NCI-H345 treated with DMSO at 0.1 percent for 48 hours (cell line): ENCODE results near the gene GPATCH8.
"Not testable (repeated sequence)": the region's sequence is repeated elsewhere in the genome, so short reads cannot be mapped to it uniquely, and the experiment has no call there.

Experiments used
- DNase-seq: peaks from one replicate; lab custom pipeline; 2025; ENCODE audit not compliant: unreplicated experiment; lab: John Stamatoyannopoulos, UW

GPATCH8 gene

DNA sequence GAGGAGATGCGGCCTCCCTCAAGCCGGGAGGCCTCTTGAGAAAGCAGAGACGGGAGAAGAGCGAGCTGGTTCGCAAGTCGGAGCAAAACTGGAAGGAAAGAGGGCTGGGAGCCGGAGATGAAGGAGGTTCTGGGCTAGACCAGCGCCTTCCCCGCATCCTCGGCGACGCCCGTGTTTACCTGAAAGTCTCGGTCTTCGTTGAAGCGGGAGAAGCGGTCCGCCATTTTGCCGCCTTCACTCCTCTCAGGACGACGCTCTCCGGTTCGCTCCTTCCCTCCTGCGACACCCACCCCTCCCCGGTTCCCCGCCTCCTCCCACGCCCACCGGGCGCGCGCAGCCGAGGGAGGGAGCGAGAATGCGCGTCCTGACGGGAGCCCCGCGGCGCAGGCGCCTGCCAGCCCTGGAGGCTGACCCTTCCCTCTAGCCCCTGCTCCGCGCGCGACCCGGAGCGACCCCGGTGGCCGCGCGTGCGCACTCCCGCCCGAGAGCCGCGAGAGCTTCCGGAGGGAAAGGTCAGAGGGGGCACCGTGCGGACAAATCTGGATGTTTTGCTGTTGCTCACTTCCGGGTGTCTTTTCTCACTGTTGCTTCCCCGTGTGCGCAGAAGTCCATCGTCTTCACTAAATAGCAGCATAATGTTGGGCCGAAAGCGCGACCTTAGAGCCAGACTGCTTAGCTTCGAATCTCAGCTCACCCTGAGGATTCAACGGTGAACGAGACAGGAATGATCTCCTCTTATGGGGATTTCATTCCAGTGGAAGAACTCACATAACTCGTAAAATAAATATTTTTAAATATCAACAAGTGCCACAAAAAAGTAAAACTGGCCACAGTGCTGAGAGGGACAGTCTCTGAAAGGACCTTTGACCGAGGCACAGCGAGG is at the start of gene GPATCH8:
Gene GPATCH8, minus strand, starts transcription at position 260 of the 883 bp plus-strand sequence. Its CDS starts 36 bp downstream, at position 224.
- peak; percentile 81 for DNase-seq

DNA sequence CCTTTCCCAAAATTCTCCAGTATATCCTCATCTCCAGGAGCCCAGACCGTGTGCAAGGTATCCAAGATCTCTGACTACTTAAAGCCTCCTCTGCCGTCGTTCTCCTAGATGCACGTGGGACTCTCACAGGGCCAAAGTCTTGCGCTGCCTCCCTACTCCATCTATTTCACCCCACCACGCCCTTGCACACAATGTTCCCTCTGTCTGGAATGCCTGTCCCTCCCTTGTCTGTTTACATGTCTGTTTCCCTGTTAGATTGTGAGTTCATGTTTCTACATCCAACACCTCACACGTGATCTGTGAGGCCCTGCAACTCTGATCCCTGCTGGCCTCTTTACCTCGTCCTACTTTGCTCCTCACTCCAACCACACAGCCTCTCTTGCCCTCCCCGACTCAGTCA is 49.2 kb upstream of the GPATCH8 start:
- DNase-seq: no peak

DNA sequence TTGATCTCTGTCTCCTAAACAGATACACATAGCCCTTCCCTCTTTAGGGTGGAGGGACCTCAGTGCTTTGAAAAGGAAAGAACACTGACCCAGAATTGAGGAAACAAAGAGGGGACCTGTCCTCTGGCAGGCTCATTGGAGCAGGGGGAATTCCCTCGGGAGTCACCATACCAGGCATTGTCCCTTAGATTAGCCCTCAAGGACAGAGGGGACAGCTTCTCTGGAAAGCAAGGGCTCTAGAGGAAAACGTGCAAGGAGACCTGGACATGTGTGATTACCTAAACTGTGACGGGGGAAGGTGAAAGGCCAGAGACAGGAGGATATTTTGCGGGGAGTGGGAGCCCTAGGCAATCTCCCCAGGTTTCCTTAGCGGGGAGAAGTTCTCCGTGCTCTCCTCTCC is 46.5 kb upstream of the GPATCH8 start:
- DNase-seq: no peak

DNA sequence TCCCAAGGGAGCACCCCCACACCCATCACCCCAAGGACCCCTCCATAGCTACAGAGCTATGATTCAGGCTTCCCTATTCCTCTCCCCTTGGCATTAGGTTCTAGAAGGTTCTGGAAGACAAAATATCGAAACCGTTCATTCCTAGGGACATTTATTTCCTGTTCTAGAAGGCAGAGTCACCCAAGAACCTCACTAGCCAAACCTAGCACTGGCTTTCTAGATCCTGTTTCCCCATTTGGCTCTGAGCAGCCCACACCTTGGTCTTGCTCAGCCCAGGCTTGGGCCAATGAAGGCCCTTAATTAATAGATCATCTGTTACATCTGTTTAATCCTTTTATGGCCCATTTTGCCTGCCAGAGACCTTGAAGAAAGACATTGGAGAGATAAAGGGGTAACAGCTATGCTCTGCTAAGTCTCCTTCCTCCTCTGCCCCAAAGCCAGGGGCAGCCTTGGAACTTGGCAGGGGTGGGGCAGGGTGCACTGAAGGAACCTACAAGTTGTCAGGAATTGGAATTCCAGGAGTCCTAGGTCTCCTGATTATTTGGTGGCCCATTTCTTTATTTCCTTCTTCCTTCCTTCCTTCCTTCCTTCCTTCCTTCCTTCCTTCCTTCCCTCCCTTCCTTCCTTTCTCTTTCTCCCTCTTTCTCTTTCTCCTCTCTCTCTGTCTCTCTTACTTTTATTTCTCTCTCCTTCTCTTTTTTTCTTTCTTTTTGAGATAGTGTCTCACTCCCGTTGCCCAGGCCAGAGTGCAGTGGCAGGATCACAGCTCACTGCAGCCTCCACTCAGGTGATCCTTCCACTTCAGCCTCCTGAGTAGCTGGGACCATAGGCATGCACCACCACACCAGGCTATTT is 45.4 kb upstream of the GPATCH8 start:
- DNase-seq: no peak

DNA sequence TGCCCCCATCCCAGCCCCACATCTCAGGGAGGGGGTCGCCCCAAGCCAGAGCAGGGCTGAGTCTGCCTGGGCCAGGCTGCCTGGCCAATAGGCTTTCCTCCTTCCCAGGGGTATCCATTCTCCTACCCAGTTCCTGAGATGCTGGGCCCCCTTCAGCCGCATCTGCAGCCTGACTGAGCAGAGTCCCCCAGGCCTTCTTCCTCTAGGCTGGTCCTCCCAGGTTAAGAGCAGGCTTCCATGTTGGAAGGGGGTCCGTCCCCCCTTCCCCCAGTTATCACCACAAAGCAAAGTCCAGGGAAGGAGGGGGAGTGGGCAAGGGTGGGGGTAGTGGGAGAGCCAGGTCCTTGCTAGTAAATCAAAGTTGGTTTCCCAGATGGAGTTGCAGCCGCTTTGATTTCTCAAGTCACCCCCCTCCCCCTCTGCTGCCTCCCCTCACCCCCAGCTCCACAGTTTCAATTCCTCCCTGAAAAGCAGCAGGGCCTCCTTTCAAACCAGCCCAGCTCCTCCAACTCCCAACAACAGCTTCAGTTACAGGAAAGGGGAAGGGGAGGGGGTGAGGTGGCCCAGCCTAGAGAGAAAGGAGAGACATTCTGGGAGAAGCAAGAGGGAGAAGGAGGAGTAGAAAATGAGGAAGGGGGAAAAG is 44.5 kb upstream of the GPATCH8 start:
- DNase-seq: no peak

DNA sequence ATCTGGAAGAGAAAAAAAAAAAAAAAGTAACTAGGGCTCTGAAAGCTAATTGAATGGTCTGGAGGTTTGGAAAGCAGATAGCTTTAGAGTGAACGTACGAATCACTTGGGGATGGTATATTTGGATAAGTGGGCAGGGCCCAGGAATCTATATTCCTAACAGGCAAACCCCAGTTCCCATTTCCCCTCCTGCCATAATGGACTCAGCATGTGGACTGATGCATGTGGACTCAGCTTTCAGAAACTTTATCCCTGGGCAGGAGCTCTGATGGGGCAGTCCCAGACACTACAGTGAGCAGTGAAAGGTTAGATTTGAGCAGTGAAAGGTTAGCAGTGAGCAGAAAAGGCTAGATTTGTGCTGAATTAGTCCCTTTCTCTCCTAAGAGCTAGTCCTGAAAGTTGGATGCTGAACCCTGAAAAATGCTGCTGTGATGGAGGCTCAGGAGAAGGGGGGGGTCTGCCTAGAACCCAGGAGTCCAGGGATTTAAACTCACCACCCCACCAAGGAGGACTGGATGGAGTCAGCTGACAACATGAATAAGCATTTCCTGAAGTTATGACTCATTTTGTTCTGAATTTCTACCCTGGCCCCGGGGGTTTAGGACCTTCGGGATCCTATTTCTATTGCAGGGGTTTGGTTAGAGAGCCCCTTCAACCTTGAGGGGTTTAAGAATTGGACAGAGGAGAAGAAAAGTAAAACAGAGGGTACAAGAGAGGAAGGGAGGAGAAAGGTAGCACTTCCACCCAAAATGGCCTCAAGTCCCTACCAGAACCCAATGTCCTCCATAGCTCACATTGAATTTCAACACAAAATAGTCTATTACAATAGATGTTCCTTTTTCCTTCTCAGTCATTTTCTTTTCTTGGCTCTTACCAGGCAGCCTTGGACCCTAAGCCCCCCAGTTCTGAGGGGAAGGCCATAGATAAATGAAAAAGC is 43.7 kb upstream of the GPATCH8 start:
- no peak for DNase-seq

DNA sequence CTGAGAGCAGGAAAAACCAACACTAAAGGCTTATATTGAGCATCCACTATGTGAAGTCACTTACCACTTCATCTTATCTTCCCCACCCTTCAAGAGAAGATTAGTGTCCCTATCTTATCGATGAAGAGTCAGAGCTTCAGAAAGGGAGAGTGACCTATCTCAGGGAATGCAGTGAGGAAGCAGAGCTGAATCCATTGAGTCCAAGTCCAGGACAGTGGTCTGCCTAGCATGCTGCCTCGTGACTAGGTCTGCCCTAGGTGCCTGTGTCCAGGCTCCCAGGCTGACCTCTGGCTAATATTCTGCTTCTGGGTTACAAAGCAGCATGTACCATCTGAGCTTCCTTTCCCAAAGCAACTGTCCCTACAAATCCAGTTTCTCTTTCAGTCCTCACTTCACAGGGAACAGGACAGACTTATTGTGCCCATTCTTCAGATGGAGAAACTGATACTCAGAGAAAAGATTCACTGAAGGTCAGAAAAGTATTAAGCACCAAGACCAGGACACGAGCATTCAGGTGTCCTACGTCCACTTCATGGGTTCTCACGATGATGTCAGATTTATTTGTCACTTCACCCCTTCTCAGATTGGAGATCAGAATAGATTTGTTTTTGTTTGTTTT is 40.8 kb upstream of the GPATCH8 start:
- no peak for DNase-seq

DNA sequence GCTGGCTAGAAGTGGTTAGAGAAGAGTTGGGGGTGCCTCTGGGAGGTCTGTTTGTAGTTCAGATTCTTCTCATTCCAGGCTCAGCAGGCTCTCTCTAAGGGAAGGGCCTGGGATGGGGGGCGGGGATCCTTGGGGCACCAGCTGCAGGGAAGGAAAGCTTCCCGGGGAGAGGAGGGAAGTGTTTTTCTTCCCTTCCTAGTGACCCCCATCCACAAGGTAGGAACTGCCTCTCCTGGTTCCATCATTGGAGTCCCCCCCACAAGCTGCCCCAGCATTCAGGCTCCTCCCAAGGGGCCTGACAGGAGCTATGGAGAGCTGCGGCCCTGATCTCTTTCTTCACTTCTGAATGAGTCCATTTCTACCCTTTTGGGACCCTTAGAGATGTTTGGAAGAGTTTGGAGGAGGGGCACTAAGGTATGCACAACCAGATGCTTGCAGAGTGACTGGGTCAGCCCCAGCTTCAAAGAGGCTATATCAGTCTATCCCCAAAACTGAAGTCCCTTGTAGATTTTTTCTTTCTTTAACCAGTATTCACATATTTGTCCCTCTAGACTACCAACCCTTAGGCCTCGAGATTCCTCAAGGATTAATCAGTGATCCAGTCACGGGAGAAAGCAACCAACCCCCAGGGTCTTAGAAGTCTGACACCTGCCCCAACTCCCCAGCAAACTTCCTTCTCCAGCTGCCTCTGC is 40.2 kb upstream of the GPATCH8 start:
- DNase-seq: no peak

DNA sequence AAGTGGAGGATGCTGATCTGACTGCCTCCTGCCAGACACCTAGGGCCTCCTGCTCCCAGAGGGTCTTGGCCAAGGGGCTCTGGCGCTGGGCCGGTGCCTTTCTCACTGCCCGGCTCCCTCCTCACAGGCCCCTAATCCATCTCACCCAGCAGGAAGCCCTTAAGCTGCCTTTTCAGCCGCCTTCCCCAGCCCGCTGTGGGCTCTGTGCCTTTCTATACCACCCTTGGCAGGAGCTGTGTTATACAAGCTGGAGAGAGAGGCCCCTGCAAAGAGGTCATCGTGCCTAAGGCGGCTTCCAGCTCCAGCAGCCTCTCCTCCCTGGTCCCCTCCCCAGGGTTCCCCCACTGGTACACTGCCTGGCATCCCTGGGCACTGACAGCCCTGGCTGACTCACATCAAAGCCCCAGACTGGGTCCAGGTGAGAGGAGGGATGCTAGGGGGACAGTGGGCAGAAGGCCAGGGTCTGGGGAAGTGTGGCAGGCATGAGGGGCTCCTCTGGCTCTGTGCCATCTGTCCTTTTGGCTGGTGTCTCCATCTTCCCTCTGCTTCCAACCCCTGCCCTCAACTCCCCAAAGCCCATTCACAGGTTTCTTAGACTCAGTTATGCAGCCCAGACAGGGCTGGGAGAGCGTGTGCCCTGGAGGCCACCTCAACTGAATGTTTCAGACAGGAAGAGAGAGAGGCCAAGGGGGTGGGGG is 38.8 kb upstream of the GPATCH8 start:
- no peak for DNase-seq

DNA sequence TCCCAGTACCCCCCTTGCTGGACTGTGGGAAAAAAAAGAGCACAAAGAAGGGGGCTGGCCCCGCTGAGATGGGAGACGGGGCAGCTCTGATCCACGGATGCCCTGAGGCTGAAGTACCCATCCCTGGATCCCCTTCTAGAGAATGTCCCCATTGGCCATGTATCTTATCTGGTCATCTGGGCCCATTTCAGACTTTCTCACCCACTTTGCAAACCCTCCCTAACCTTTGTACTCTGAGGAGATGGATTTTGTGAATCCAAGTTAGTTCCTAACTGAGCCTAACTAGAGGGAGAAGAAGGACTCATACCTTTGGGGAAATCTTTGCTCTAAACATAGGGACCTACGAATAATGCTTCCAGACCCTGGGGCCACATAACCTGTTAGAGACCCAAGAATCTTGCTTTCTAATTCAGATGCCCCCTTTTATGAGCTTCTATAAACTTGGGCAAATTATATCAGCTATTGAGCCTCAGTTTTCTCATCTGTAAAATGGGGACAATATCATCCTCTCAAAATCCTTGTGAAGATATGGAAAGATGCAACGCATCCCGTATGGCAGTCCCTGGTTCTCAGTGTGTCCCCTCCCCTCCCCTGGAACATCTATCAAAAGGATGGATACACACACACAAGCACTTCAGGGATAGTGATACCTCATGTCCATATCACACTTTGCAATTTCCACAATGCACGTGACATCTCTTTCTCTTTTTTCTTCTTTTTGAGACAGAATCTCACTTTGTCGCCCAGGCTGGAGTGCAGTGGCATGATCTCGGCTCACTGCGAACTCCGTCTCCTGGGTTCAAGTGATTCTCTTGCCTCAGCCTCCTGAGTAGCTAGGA is 37.3 kb upstream of the GPATCH8 start:
- no peak for DNase-seq

DNA sequence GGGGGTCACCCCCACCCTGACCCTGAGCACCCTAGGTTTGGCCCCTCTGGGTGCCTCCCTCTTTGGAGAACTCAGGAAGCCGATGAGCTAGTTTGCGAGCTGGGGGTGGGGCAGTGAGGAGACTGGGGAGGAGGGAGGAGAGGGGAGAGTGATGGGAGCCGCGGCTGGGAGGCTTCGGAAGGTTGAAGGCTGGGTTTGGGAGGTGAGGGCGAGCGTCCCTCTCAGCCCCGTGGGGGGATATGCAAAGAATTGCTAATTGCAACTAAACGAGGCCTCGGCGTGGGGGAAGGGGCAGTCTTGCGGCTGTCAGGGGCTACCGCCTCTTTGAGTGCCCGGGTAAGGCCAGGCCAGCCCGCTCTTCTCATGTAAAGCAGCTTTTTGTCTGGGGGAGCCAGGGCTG is 36.5 kb upstream of the GPATCH8 start:
- no peak for DNase-seq

DNA sequence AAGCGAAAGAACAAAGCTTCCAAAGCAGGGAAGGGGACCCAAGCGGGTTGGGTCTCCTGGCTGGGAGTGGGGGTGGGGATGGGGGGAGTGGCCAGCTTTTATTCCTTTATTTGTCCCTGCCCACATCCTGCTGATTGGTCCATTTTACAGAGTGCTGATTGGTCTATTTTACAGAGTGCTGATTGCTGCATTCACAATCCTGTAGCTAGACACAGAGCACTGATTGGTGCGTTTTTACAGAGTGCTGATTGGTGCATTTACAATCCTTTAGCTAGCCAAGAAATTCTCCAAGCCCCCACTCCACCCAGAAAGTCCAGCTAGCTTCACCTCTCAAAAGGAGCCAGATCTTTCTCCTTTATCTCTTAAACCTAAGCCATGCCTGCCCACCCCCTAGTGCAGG is 34.7 kb upstream of the GPATCH8 start:
- DNase-seq: not testable (repeated sequence)

DNA sequence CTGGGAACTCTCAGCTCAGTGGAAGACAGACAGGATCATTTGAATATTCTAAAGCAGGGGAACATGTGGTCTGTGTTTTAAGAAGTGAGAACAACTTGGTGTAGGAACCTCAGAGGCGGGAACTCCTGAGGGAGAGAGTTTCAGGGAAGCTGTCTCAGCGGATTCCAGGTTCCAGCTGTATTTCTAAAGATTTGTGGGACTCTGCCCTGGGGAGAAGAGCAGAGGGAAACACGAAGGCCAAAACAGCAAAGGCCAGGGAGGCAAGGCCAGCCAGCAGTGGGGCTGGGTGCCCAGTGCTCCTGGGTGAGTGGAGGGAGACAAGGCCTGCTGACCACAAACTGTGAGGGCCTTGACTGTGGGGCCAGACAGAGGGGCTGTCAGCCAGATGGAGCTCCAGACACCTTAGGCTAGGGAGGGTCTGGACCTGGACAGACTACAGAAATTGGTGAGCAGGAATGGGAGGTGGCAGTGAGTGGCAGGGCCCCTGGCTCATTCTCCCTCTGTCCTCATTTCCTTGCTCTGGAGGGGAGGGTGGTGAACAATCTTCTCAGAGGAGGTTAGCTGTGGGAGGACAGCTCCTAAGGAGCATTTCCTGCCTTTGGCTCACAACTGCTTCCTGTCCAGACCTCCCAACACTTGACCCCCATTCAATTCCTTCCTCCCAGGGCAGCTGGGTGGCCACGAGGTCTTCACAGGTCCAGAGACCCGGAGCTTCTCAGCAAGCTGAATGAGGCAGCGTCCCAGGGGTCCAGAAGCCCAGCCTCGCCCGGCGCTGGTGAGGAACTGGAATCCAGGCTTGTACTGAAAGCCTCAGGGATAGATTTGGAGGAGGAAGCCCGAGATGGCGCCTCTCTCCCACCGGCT is 33.1 kb upstream of the GPATCH8 start:
- DNase-seq: no peak

DNA sequence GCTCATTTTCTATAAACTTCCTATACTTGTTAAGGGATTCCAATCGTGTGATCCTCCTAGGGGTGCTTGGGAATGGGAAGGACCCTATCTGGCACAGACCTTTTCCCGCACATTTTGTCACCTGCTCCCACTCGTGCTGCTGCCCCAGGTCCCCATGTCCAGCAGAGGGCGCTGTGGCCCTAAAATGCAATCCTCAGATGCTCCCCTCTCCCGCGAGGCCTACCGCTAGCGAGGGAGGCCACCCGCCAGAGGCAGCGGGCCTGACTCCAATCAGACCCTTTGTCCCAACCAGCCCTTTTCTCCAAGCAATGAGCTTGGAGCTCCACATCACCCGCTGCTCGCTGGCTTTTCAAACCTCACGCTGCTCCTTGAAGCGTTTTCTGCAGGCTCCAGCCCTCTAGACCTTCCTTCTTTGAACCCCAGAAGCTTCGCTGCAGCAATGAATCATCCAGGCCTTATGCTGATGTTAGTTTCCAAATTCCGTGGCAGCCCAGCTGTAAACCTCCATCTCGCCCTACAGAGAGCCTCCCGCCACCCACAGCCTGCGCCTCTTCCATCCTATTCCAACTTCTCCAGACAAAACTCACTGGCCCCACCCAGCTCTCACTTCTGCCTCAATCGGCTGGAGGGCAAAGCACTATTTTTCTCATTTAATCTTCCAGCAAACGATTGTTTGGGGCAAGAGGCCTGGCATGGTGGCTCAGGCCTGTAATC is 30.5 kb upstream of the GPATCH8 start:
- DNase-seq: peak; percentile 67

DNA sequence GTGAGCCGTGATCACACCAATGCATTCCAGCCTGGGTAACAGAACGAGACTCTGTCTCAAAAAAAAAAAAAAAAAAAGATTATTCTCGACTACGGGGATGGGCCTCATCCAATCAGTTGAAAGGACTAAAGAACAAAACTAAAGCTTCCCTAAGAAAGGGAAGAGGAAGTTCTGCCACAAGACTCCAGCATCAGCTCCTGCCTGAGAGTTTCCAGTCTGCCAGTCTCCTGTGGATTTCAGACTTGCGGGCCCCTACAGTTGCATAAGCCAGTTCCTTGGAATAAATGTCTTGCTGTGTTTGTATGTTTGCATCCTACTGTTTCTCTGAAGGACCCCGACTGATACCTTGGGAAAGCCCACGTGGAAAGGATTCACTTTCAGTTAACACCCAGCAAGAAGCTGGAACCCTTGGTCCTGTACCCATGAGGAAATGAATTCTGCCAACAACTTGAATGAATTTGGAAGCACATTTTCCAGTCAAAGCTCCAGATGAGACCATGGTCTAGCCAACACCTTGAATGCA is 27.8 kb upstream of the GPATCH8 start:
- no peak for DNase-seq

DNA sequence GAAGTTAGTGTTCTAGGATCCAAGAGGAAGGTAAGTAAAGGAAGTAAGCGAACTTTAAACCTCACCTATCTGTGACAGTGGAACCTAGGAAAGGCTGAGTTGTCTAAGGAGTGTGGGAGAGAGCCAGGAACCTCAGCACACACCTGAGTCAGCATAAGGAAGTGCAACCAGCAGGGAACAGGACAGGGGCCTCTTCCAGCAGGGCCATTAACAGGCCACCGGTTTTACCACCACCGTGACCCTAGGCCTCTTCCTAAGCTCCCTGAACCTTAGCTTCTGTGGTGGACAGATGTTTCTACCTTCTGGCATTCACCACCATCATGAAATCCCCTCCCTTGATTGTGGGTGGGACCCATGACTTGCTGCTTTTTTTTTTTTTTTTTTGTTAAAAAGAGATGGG is 26.7 kb upstream of the GPATCH8 start:
- no peak for DNase-seq
